Stimulated activated CD8-positive, alpha-beta memory T cell treated with anti-CD3 and anti-CD28 coated beads, Interleukin-7, amount 100 ng/mL, for 24 hours (primary cell): ENCODE data around the gene SLC18A2.
"Not testable (repeated sequence)": the region's sequence is repeated elsewhere in the genome, so short reads cannot be mapped to it uniquely, and the experiment has no call there.

Experiments
- DNase-seq: peaks from one replicate; pipeline ENCODE4 v3.0.0-alpha.2; 2020; ENCODE audit warnings: low read depth

The SLC18A2 gene

GRCh38 chr10:117262903-117263293, 22.0 kb downstream of the SLC18A2 start:
- DNase-seq = no peak

- DNase-seq = no peak
Observed at GRCh38 chr10:117264782-117265181, 23.9 kb downstream of the SLC18A2 start.

DNA sequence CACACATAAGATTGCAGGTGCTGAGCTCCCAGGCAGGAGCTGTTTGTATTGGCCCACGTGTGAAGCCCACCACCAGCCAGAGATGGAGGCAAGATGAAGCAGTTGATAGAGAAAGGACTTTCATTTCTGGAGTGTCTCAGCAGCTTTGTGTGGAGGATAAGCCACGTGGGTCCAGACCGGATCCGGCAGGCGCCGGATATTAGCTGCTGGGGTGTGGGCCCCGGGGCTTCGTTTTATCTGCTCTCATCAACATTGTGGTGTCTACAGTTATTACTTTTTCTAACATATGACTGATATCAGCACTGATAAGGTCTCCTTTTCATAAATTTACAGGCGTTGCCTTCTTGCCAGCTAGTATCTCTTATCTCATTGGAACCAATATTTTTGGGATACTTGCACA, 25.5 kb downstream of the SLC18A2 start:
- no peak for DNase-seq

DNA sequence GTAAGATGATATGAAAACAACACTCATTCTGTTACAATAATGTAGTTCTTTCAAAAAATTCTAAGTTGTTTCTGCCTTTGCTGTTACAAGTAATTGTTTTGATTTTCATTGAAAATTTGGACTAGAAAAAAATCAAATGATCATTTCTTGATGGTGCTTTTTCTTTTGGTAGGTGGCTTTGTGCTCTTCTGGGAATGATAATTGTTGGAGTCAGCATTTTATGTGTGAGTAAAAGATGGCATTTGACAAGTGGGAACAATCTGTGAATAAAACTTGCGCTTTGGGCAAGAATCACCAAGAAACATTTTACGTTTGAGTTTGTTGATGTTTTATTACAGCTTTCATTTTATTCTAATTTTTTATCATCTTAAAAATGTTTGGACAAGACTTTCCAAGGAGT, 25.9 kb downstream of the SLC18A2 start:
- no peak for DNase-seq

GRCh38 chr10:117268258-117268657, 27.3 kb downstream of the SLC18A2 start:
- DNase-seq = no peak

- DNase-seq = no peak
Observed at GRCh38 chr10:117268907-117269306, 28.0 kb downstream of the SLC18A2 start.

DNA sequence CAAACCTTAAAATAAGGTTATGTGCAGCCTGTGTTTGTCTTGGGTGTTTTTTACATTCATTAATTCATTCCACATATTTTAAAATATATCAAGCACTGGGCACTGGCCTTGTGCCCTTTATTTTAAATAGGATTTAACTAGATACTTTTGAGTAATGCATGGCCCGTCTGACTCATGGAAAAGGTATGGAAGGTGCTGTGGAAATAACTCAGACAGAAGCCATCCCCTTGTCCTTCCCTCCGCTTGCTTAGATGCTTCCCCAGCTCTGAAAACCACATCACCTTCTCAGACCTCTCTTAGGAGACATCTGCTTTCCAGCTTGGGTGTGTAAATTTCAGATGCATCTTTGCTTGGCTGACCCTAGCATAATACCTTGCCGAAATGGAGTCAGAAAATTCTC, 30.5 kb downstream of the SLC18A2 start:
- DNase-seq = no peak

GRCh38 chr10:117272195-117273076, 31.5 kb downstream of the SLC18A2 start:
- no peak for DNase-seq

DNA sequence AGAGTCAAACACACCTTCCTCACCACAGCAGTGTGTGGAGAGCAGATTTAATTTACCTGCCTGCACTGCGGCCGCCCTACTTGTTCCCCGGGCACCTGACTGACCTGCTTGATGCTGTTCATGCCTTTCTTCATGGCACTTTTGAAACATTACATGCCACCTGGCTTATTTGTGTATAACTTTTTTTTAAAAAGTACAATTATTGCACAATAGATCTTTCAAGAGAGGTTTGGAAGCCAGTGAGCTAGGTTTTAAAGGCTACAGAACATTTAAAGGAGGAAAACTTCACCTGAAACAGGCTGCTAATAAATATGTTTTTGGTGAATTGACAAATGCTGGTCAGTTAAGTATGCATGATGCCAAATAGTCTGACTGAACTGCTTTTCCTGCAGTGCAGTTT, 33.1 kb downstream of the SLC18A2 start:
- no peak for DNase-seq

GRCh38 chr10:117274509-117274908, 33.6 kb downstream of the SLC18A2 start:
- DNase-seq = no peak

DNA sequence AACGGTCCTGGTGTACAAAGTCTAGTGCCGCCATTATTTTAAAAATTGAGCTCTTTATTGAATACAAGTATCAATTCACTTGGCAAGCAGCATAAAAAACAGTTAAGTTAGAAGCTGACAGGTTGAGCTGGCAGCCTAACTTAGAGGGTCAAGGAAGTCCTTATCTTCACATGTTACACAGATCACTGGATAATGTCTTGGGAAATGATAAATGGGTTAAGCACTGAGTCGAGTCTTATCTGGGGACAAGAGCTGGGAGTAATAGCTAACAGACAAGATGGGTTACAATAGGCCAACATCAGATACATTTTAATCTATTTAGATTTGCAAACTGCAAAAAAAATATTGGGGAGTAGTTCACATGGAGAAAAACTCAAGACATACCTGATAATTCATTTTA, 34.2 kb downstream of the SLC18A2 start:
- no peak for DNase-seq

- DNase-seq = no peak
Observed at GRCh38 chr10:117277675-117278074, 36.8 kb downstream of the SLC18A2 start.

DNA sequence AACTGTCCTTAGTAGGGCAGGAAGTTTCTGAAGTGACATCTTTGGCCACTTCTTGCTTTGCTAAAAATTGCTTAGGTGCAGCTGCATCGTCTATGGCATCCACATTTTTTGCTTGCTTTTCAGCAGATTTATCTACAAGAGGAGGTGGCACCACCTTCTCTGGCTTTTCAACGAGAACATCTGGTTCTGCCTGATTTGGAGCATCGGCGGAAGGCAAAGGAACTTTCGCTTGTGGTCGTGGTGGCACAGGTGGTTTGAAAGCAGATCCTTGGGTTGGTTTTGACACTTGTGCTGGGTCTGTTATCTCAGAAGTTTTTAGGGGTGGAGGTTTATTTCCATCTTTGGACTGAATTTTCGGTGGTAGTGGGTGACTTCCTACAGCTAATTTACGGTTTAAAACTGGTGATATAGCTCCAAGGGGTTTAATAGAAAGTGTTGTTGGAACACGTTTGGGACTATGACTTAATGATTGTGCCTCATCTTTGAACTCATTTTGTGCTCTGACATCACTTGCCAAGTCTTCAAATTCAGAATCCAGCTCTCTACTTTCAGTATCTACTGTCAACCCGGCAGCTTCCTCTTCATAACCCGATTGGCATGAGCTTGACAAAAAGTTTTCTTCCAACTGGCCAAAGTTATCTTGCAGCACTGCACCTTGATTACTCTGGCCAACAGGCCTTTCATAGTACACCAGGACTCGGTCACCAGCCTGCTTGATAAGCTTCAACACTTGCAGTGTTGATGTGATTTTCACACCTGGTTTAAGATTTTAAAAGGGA, 44.0 kb downstream of the SLC18A2 start:
- DNase-seq = no peak

DNA sequence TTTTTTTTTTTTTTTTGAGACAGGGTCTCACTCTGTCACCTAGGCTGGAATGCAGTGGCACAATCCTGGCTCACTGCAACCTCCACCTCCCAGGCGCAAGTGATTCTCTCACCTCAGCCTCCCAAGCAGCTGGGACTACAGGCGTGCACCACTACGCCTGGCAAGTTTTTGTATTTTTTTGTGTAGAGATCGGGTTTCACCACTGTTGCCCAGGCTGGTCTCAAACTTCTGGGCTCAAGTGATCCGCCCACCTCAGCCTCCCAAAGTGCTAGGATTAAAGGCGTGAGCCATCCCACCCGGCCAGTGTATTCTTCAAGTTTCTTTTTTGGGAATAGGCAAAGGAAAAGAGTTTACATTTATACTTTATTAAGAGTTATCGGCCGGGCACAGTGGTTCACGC, 50.0 kb downstream of the SLC18A2 start:
- DNase-seq = not testable (repeated sequence)

- no peak for DNase-seq
Observed at GRCh38 chr10:117294039-117294645, 53.2 kb downstream of the SLC18A2 start.

- no peak for DNase-seq
Observed at GRCh38 chr10:117294735-117295134, 53.8 kb downstream of the SLC18A2 start.

GRCh38 chr10:117298219-117298618, 57.3 kb downstream of the SLC18A2 start:
- DNase-seq = no peak

DNA sequence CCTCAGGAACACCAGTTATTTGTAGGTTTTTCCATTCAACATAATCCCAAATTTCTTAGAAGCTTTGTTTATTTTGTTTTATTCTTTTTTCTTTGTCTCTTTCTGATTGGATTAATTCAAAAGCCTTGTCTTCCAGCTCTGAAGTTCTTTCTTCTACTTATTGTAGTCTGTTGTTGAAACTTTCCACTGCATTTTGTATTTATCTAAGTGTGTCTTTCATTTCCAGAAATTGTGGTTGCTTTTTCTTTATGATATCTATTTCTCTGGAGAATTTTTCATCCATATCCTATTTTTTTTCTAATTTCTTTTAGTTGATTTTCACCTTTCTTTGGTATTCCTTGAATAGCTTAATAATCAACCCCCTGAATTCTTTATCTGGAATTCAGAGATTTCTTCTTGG, 58.5 kb downstream of the SLC18A2 start:
- DNase-seq = no peak

- DNase-seq = no peak
Observed at GRCh38 chr10:117300671-117301070, 59.8 kb downstream of the SLC18A2 start.

- DNase-seq = not testable (repeated sequence)
Observed at GRCh38 chr10:117303451-117303850, 62.5 kb downstream of the SLC18A2 start.

DNA sequence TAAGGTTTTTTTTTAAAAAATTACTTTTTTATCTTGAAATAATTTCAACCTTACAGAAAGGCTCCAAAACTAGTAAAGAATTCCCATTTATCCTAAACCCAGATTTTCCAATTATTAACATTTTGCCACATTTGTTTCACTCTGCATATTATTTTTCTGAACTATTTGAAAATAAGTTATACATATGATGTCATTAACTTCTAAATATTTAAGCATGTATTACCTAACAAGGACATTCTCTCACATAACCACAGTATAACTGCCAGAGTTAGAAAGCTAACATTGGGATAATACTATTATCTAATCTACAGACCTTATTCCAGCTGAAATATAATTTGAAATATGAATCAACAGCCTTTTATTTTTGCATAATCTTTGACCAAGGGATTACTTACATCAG, 65.8 kb downstream of the SLC18A2 start:
- DNase-seq = no peak

GRCh38 chr10:117311261-117311660, 70.3 kb downstream of the SLC18A2 start:
- no peak for DNase-seq

- DNase-seq = no peak
Observed at GRCh38 chr10:117312430-117312829, 71.5 kb downstream of the SLC18A2 start.
